ENCODE data around the gene DNM1. TPM values are rescaled to one million over a fixed set of nuclear protein-coding genes. Genes with fewer than 3 reads are reported as not detected.

The DNM1 gene
- 0.10 TPM in 1 of 2 replicates, not detected in the other for total RNA-seq
- 0.79 TPM for polyA plus RNA-seq (2012)

GRCh38 chr9:128203024-128203706, at the start of gene DNM1:
Gene DNM1, plus strand, starts transcription at chr9:128203379. Its CDS starts 92 bp downstream, at chr9:128203471.
- DNase-seq (ENCODE audit: low read depth) = peak; percentile 59

GRCh38 chr9:128153947-128154695, 49.1 kb upstream of the DNM1 start:
- DNase-seq (ENCODE audit: low read depth) = no peak

- DNase-seq (ENCODE audit: low read depth) = no peak
These were observed 47.3 kb upstream of the DNM1 start for GRCh38 chr9:128155736-128156500.

- DNase-seq (ENCODE audit: low read depth) = no peak
These were observed 43.7 kb upstream of the DNM1 start for GRCh38 chr9:128159522-128159783.

GRCh38 chr9:128159784-128160602, 43.2 kb upstream of the DNM1 start, which contains the start of gene BBLN:
Gene BBLN, plus strand, starts transcription at chr9:128160265. Its CDS starts 143 bp downstream, at chr9:128160408.
- DNase-seq (ENCODE audit: low read depth) = peak; percentile 92

- no peak for DNase-seq (ENCODE audit: low read depth)
These were observed 42.6 kb upstream of the DNM1 start for GRCh38 chr9:128160603-128160987.

GRCh38 chr9:128161215-128161902, 41.8 kb upstream of the DNM1 start:
- DNase-seq (ENCODE audit: low read depth) = no peak

GRCh38 chr9:128162215-128163026, 40.8 kb upstream of the DNM1 start:
- peak; percentile 93 for DNase-seq (ENCODE audit: low read depth)

GRCh38 chr9:128163027-128163515, 40.1 kb upstream of the DNM1 start:
- DNase-seq (ENCODE audit: low read depth) = peak; percentile 59

- DNase-seq (ENCODE audit: low read depth) = no peak
These were observed 39.5 kb upstream of the DNM1 start for GRCh38 chr9:128163523-128164306.

- DNase-seq (ENCODE audit: low read depth) = peak; percentile 46
These were observed 38.8 kb upstream of the DNM1 start for GRCh38 chr9:128164307-128164885.

GRCh38 chr9:128166169-128166568, 37.0 kb upstream of the DNM1 start:
- DNase-seq (ENCODE audit: low read depth) = no peak

GRCh38 chr9:128167209-128167608, 36.0 kb upstream of the DNM1 start:
- no peak for DNase-seq (ENCODE audit: low read depth)

- peak; percentile 68 for DNase-seq (ENCODE audit: low read depth)
These were observed 34.4 kb upstream of the DNM1 start for GRCh38 chr9:128168731-128169308.

- DNase-seq (ENCODE audit: low read depth) = peak; percentile 69
These were observed 33.7 kb upstream of the DNM1 start for GRCh38 chr9:128169492-128169891.

GRCh38 chr9:128169925-128170324, 33.3 kb upstream of the DNM1 start:
- DNase-seq (ENCODE audit: low read depth) = peak; percentile 71

GRCh38 chr9:128174062-128174461, 29.1 kb upstream of the DNM1 start:
- DNase-seq (ENCODE audit: low read depth) = no peak

- DNase-seq (ENCODE audit: low read depth) = no peak
These were observed 28.0 kb upstream of the DNM1 start for GRCh38 chr9:128175102-128175563.

Measured in myocyte (in vitro differentiated cells).